PC-3 (cell line): Measurements from ENCODE around the gene BLTP3B.
"Not testable (repeated sequence)": the region's sequence is repeated elsewhere in the genome, so short reads cannot be mapped to it uniquely, and the experiment has no call there.

Experiments used
- CTCF ChIP-seq: fragments of 300-600 bp; sonication (generic); conservative IDR thresholded peaks from 2 replicates; pipeline ENCODE4 v1.5.1; 2017; ENCODE audit warnings: antibody characterized with exemption, low read depth, mild to moderate bottlenecking, low read length
- EZH2 ChIP-seq: fragments of 300-600 bp; sonication (generic); IDR thresholded peaks from one replicate; pipeline ENCODE4 v1.6.1; 2017; ENCODE audit warnings: antibody characterized with exemption, mild to moderate bottlenecking, low read length; ENCODE audit not compliant: unreplicated experiment
- EZH2phosphoT487 ChIP-seq: fragments of 300-600 bp; sonication (generic); IDR thresholded peaks from 2 replicates; pipeline ENCODE4 v1.6.1; 2018; ENCODE audit warnings: mild to moderate bottlenecking, antibody characterized with exemption, low read length, borderline replicate concordance

GRCh38 chr12:100176493-100176892, 33.8 kb upstream of the BLTP3B start:
- TF ChIP-seq CTCF, EZH2, EZH2phosphoT487: not testable (repeated sequence)
